GM12878 (cell line): ENCODE data around the gene ATP6V1F. TPM values are rescaled to one million over a fixed set of nuclear protein-coding genes. Genes with fewer than 3 reads are reported as not detected.

ENCODE experiments used
- ATAC-seq: fragments of 200-7000 bp; cut with Tn5 transposase; 3 replicates; pipeline ENCODE4 v1.9.1; 2020; ENCODE audit warnings: mild to moderate bottlenecking, moderate library complexity
- BruUV-seq: library from RNA; stranded (reverse); fragments of 400-500 nt; replicated peaks from 2 replicates; lab custom pipeline; 2021; lab: Mats Ljungman, UMichigan
- CTCF ChIA-PET: fragments of 300-600 bp; sonication (Branson Sonifier 250); formaldehyde crosslinking; extraction: SDS; loops from one replicate; lab custom pipeline; 2021; ENCODE audit warnings: inconsistent platforms; lab: Yijun Ruan, JAX
- POLR2A ChIA-PET: fragments of 350-600 bp; formaldehyde crosslinking; extraction: SDS; loops from one replicate; lab custom pipeline; 2021; ENCODE audit warnings: inconsistent platforms; lab: Charles Lee
- RAD21 ChIA-PET: fragments of 300-600 bp; sonication (Branson Sonifier 250); formaldehyde crosslinking; loops from one replicate; lab custom pipeline; 2023; ENCODE audit warnings: antibody characterized with exemption; ENCODE audit not compliant: unreplicated experiment; lab: Charles Lee
- SMC1A ChIA-PET: fragments of 300-600 bp; sonication (Branson Sonifier 250); formaldehyde crosslinking; loops from one replicate; lab custom pipeline; 2023; ENCODE audit not compliant: unreplicated experiment, uncharacterized antibody; lab: Charles Lee
- DNase-seq: peaks from one replicate; pipeline ENCODE4 v3.0.0-alpha.2; 2011; ENCODE audit warnings: low read depth, low spot score
- FAIRE-seq: peaks from 3 replicates; lab custom pipeline; 2011; peaks lifted over from hg19 to GRCh38; lab: Jason Lieb, UNC
- H2AFZ ChIP-seq: 2 replicates; pipeline ENCODE4 v1.6.0; 2011; ENCODE audit warnings: low read depth, low read length, control low read depth; ENCODE audit not compliant: control insufficient read depth
- H3K27ac ChIP-seq: 2 replicates; pipeline ENCODE4 v1.5.1; 2011; ENCODE audit warnings: control low read depth; ENCODE audit not compliant: control insufficient read depth, insufficient read depth
- H3K27me3 ChIP-seq, 2 experiments: replicated peaks in 1 of 2; 2 replicates each; pipeline versions ENCODE4 v1.6.0 to v1.6.1; 2011; ENCODE audit warnings: low read length in 1 of 2; ENCODE audit not compliant: control insufficient read depth in 2 of 2, insufficient read depth in 2 of 2
- H3K36me3 ChIP-seq, 2 experiments: 2 replicates each; pipeline ENCODE4 v1.5.1; 2011; ENCODE audit warnings: low read length in 1 of 2; ENCODE audit not compliant: control insufficient read depth in 2 of 2, insufficient read depth in 2 of 2
- H3K4me1 ChIP-seq: 2 replicates; pipeline ENCODE4 v1.6.1; 2011; ENCODE audit warnings: mild to moderate bottlenecking, low read length, moderate library complexity, mixed read lengths; ENCODE audit not compliant: control insufficient read depth, insufficient read depth
- H3K4me2 ChIP-seq: 2 replicates; pipeline ENCODE4 v1.6.0; 2011; ENCODE audit warnings: control low read depth; ENCODE audit not compliant: control insufficient read depth, insufficient read depth
- H3K4me3 ChIP-seq: fragments of 200-600 bp; sonication (generic); 2 replicates; pipeline ENCODE4 v1.5.1; 2016
- H3K79me2 ChIP-seq: 2 replicates; pipeline ENCODE4 v1.6.0; 2011; ENCODE audit warnings: low read length; ENCODE audit not compliant: control insufficient read depth, insufficient read depth
- H3K9ac ChIP-seq: 2 replicates; pipeline ENCODE4 v1.8.0; 2011; ENCODE audit warnings: low read length, control low read depth, mixed read lengths; ENCODE audit not compliant: control insufficient read depth, insufficient read depth
- H3K9me3 ChIP-seq: replicated peaks from 3 replicates; pipeline ENCODE4 v1.5.1; 2011; ENCODE audit warnings: mild to moderate bottlenecking, low read length; ENCODE audit not compliant: control insufficient read depth, insufficient read depth
- H4K20me1 ChIP-seq: 2 replicates; pipeline ENCODE4 v1.6.0; 2011; ENCODE audit not compliant: control insufficient read depth, insufficient read depth
- BCL11A ChIP-seq: IDR thresholded peaks from 2 replicates; pipeline ENCODE4 v1.6.1; 2011; ENCODE audit warnings: low read depth, low read length
- BHLHE40 ChIP-seq, 2 experiments: fragments of 450-650 bp in 1 of 2; IDR thresholded peaks; 2 replicates each; pipeline ENCODE4 v1.6.1; 2011 to 2017; ENCODE audit warnings: low read depth in 2 of 2, borderline replicate concordance in 1 of 2, improper control_type of control experiment in 1 of 2, low read length in 1 of 2, mild to moderate bottlenecking in 1 of 2
- RAD51 ChIP-seq: fragments of 450-650 bp; IDR thresholded peaks from 2 replicates; pipeline ENCODE4 v1.6.1; 2016; ENCODE audit warnings: moderate library complexity, mild to moderate bottlenecking, inconsistent platforms
- SIX5 ChIP-seq: IDR thresholded peaks from 2 replicates; pipeline ENCODE4 v1.6.1; 2011; ENCODE audit warnings: mild to moderate bottlenecking, low read depth, low read length, moderate library complexity; ENCODE audit not compliant: severe bottlenecking
- SMARCA5 ChIP-seq: fragments of 450-650 bp; IDR thresholded peaks from 2 replicates; pipeline ENCODE4 v1.6.1; 2017; ENCODE audit warnings: mild to moderate bottlenecking
- ZNF24 ChIP-seq: fragments of 450-650 bp; IDR thresholded peaks from 2 replicates; pipeline ENCODE4 v1.6.1; 2017; ENCODE audit warnings: antibody characterized with exemption, mild to moderate bottlenecking
- WGBS: methylation state at CpG from one replicate; pipeline ENCODE4 v1.1.6; 2016; ENCODE audit warnings: low lambda C conversion rate; ENCODE audit not compliant: insufficient replicate concordance, insufficient coverage; ENCODE audit errors: missing lambda C conversion rate; 5-methylcytosine and 5-hydroxymethylcytosine counted together
- in situ Hi-C: fragments of 300-500 bp; cut with MboI; formaldehyde crosslinking; loops from 9 replicates; pipeline ENCODE4 v1.14.3; 2018; ENCODE audit warnings: mixed read lengths
- intact Hi-C: fragments of 100-400 bp; cut with micrococcal nuclease; formaldehyde crosslinking; loops from one replicate; pipeline ENCODE4 v1.14.2; 2022; ENCODE audit not compliant: unreplicated experiment
- polyA plus RNA-seq, 11 experiments: library from polyadenylated mRNA; depleted of rRNA in 4 of 11; unstranded in 6 of 11; stranded (reverse) in 5 of 11; fragments of >200 nt; fragmentation: Nextera tagmentation in 4 of 11; fragmentation: Illumina TruSeq in 1 of 11; extraction: Ambion mirVana in 4 of 11; extraction: Trizol in 1 of 11; gene quantifications; 1 replicate in 1 of 11; 2 replicates in 10 of 11; pipeline versions ENCODE4 v1.2.1 to v1.2.3, GENCODE V29; 2011 to 2016; ENCODE audit warnings: inconsistent platforms in 2 of 11, missing spikeins in 2 of 11, low read depth in 1 of 11
- total RNA-seq, 4 experiments: library from RNA; depleted of rRNA in 3 of 4; stranded (reverse); fragments of >200 nt in 3 of 4; fragmentation: Illumina TruSeq in 1 of 4; extraction: Trizol in 1 of 4; gene quantifications; 2 replicates each; pipeline versions ENCODE4 v1.2.1 to v1.2.3, GENCODE V29; 2013 to 2021
- TF ChIP-seq, protein P1 (sequence below): IDR thresholded peaks from 2 replicates; pipeline ENCODE4 v1.6.1; 2011; ENCODE audit warnings: borderline replicate concordance, low read depth, mild to moderate bottlenecking, moderate library complexity, mixed read lengths, low read length; ENCODE audit not compliant: insufficient read depth; ENCODE audit errors: extremely low read length
- TF ChIP-seq, protein P2 (sequence below): IDR thresholded peaks from 2 replicates; pipeline ENCODE4 v1.6.1; 2011; ENCODE audit warnings: mild to moderate bottlenecking, low read depth, low read length, moderate library complexity; ENCODE audit not compliant: insufficient replicate concordance
- TF ChIP-seq, protein P3 (sequence below): IDR thresholded peaks from 2 replicates; pipeline ENCODE4 v1.6.1; 2011; ENCODE audit warnings: borderline replicate concordance, low read depth, mild to moderate bottlenecking, moderate library complexity, low read length; ENCODE audit not compliant: insufficient read depth, poor library complexity, severe bottlenecking

Gene ATP6V1F
- total and polyA plus RNA-seq, 10 of the 15 experiments (the other 5 are each of a cell fraction or from before 2014, with no cell fraction given) = 111 to 343 (median 203) TPM

DNA sequence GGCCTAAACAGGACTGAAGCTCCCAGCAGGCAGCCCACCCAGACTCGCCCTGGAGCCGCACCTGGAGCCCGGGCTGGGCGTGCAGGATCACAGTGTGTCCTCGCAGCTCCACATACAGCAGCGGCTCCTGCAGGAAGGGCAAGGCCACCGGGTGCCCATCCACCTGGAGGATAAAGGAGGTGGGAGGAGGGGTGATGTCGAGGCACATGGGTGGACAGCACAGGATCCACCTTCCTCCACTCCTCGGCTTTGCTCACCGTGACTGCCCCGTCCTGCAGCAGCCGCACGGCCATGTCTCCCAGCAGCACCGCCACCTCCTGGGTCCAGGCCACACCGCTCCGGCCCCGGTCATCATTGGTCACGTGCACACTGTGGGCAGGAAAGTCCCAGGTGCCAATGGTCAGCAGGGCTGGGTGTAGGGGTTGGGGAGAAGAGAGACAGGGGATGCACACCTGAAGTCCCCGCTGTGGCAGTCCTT, 16.8 kb downstream of the ATP6V1F start:
- RAD21 ChIA-PET = interaction anchor here (1.3 kb wide), 1 partner anchor 16 kb away, joined by 3 read pairs; no protein-coding TSS in a partner anchor
- no peak overlapping the region for H2AFZ ChIP-seq
- in situ Hi-C loops = no loop called here

More for the DNA sequence above, 16.8 kb downstream of the ATP6V1F start:
- no peak for FAIRE-seq
- Histone ChIP-seq H3K4me1 (peaks cover 12% of the 10 kb centered on the region), H3K4me3 (no peak overlapping the region), H3K4me2 (no peak overlapping the region), H3K9ac (no peak overlapping the region), H3K79me2 (no peaks in the 10 kb centered on the region), H4K20me1 (no peaks in the 10 kb centered on the region), H3K27me3 (no peaks in the 10 kb centered on the region)
- 84% methylated on average over 18 of the region's 19 CpGs for WGBS
- TF ChIP-seq BCL11A = no peak
- TF ChIP-seq, protein P1, sequence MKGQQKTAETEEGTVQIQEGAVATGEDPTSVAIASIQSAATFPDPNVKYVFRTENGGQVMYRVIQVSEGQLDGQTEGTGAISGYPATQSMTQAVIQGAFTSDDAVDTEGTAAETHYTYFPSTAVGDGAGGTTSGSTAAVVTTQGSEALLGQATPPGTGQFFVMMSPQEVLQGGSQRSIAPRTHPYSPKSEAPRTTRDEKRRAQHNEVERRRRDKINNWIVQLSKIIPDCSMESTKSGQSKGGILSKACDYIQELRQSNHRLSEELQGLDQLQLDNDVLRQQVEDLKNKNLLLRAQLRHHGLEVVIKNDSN = peak; percentile 21
- no peak for TF ChIP-seq SIX5
- no peak for TF ChIP-seq ZNF24
- TF ChIP-seq SMARCA5 = no peak
- TF ChIP-seq, protein P2, sequence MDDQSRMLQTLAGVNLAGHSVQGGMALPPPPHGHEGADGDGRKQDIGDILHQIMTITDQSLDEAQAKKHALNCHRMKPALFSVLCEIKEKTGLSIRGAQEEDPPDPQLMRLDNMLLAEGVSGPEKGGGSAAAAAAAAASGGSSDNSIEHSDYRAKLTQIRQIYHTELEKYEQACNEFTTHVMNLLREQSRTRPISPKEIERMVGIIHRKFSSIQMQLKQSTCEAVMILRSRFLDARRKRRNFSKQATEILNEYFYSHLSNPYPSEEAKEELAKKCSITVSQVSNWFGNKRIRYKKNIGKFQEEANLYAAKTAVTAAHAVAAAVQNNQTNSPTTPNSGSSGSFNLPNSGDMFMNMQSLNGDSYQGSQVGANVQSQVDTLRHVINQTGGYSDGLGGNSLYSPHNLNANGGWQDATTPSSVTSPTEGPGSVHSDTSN = no peak
- TF ChIP-seq, protein P3, sequence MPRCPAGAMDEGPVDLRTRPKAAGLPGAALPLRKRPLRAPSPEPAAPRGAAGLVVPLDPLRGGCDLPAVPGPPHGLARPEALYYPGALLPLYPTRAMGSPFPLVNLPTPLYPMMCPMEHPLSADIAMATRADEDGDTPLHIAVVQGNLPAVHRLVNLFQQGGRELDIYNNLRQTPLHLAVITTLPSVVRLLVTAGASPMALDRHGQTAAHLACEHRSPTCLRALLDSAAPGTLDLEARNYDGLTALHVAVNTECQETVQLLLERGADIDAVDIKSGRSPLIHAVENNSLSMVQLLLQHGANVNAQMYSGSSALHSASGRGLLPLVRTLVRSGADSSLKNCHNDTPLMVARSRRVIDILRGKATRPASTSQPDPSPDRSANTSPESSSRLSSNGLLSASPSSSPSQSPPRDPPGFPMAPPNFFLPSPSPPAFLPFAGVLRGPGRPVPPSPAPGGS = no peak
- TF ChIP-seq BHLHE40 (IDR thresholded peaks at IDR 0.05; ENCODE audit: borderline replicate concordance in 1 of 2, low read depth in 2 of 2, low read length in 1 of 2) = peak in 1 of 2 experiments; percentile 41; a peak in 2 of 4 replicates
- TF ChIP-seq RAD51 = no peak
- TF ChIP-seq, all 136 proteins: peak for 2
- ChIA-PET SMC1A (interaction anchor here (0.7 to 0.9 kb wide), 2 partner anchors 12 to 87 kb away, joined by 3 read pairs; no protein-coding TSS in a partner anchor), POLR2A (no interaction called here), CTCF (interaction anchor here (0.7 to 2.0 kb wide), 3 partner anchors 15 to 771 kb away, joined by 3 to 5 read pairs (median 4); partner anchors contain the start of gene ATP6V1F)
- DNase-seq = no peak
- Histone ChIP-seq H3K9me3 (no peaks in the 10 kb centered on the region), H3K36me3 (no peaks in the 10 kb centered on the region), H3K27ac (no peak overlapping the region)
- no peak for ATAC-seq
- intact Hi-C loops = no loop called here
- BruUV-seq = no TSS peak
